ENCODE measurements around the gene AGRN.

Gene AGRN

GRCh38 chr1:1058088-1058905 lies 38.4 kb downstream of the AGRN start:
- ChIA-PET POLR2A (interaction anchor here (0.8 to 1.5 kb wide), 2 partner anchors 14 to 17 kb away, joined by 3 read pairs; no protein-coding TSS in a partner anchor), CTCF (interaction anchor here (0.8 to 1.5 kb wide), 2 partner anchors 18 to 45 kb away, joined by 3 to 9 read pairs; partner anchors contain the start of gene ISG15)
- Histone ChIP-seq H3K4me1 (ENCODE audit: control extremely low read depth in 1 of 4, control insufficient read depth in 4 of 4, insufficient read depth in 4 of 4, low read length in 3 of 4) (peaks cover 0 to 29% (median 26%) of the 10 kb centered on the region in 4 experiments), H3K4me3 (ENCODE audit: control insufficient read depth in 1 of 7, extremely low read depth in 1 of 7, insufficient read depth in 4 of 7, low read depth in 2 of 7, low read length in 6 of 7) (peak overlapping the region in 2 of 7 experiments; percentile 63 to 65), H3K27me3 (replicated peaks in 2 of 5; ENCODE audit: control insufficient read depth in 4 of 5, insufficient read depth in 5 of 5, low read length in 4 of 5) (peaks cover 0 to 62% (median 19%) of the 10 kb centered on the region in 5 experiments), H3K36me3 (ENCODE audit: control insufficient read depth in 4 of 4, insufficient read depth in 4 of 4, low read length in 3 of 4) (no peaks in the 10 kb centered on the region), H3K27ac (ENCODE audit: insufficient read depth in 1 of 2, low read depth in 1 of 2, low read length in 2 of 2, poor library complexity in 1 of 2, severe bottlenecking in 2 of 2) (peak overlapping the region in 1 of 2 experiments; percentile 43), H3K9me3 (ENCODE audit: control extremely low read depth in 1 of 5, control insufficient read depth in 4 of 5, insufficient read depth in 2 of 5, low read depth in 1 of 5, low read length in 4 of 5) (no peaks in the 10 kb centered on the region)
- DNase-seq: no peak
- 30% methylated on average over 22 of the region's 24 CpGs for WGBS (ENCODE audit: insufficient coverage)

- WGBS (ENCODE audit: insufficient coverage): 1% methylated on average over 40 of the region's 48 CpGs
- Histone ChIP-seq H3K9me3 (ENCODE audit: control extremely low read depth in 1 of 5, control insufficient read depth in 4 of 5, insufficient read depth in 2 of 5, low read depth in 1 of 5, low read length in 4 of 5) (no peaks in the 10 kb centered on the region), H3K4me1 (ENCODE audit: control extremely low read depth in 1 of 4, control insufficient read depth in 4 of 4, insufficient read depth in 4 of 4, low read length in 3 of 4) (peaks cover 0 to 36% (median 33%) of the 10 kb centered on the region in 4 experiments), H3K36me3 (ENCODE audit: control insufficient read depth in 4 of 4, insufficient read depth in 4 of 4, low read length in 3 of 4) (no peaks in the 10 kb centered on the region), H3K27me3 (replicated peaks in 2 of 5; ENCODE audit: control insufficient read depth in 4 of 5, insufficient read depth in 5 of 5, low read length in 4 of 5) (peaks cover 0 to 65% (median 21%) of the 10 kb centered on the region in 5 experiments), H3K27ac (ENCODE audit: insufficient read depth in 1 of 2, low read depth in 1 of 2, low read length in 2 of 2, poor library complexity in 1 of 2, severe bottlenecking in 2 of 2) (peak overlapping the region in 1 of 2 experiments; percentile 43), H3K4me3 (ENCODE audit: control insufficient read depth in 1 of 7, extremely low read depth in 1 of 7, insufficient read depth in 4 of 7, low read depth in 2 of 7, low read length in 6 of 7) (peak overlapping the region in 6 of 7 experiments; percentile 19 to 70 (median 62))
- POLR2A ChIA-PET: interaction anchor here (1.0 to 1.5 kb wide), 2 partner anchors 15 to 57 kb away, joined by 3 to 6 read pairs; no protein-coding TSS in a partner anchor
- CTCF ChIA-PET: interaction anchor here (0.8 to 1.5 kb wide), 2 partner anchors 19 to 45 kb away, joined by 3 to 9 read pairs; partner anchors contain the start of gene ISG15
- DNase-seq: peak in 2 of 3 donors; percentile 48 to 58
These were observed 39.1 kb downstream of the AGRN start for GRCh38 chr1:1058921-1059493.

- ChIA-PET CTCF (interaction anchor here (0.7 to 1.7 kb wide), 4 partner anchors 20 to 108 kb away, joined by 3 to 9 read pairs (median 4); no protein-coding TSS in a partner anchor), POLR2A (interaction anchor here (0.9 to 1.5 kb wide), 3 partner anchors 16 to 57 kb away, joined by 3 to 6 read pairs (median 3); partner anchors contain the start of gene ISG15)
- Histone ChIP-seq H3K4me1 (ENCODE audit: control extremely low read depth in 1 of 4, control insufficient read depth in 4 of 4, insufficient read depth in 4 of 4, low read length in 3 of 4) (peaks cover 0 to 41% (median 39%) of the 10 kb centered on the region in 4 experiments), H3K27ac (ENCODE audit: insufficient read depth in 1 of 2, low read depth in 1 of 2, low read length in 2 of 2, poor library complexity in 1 of 2, severe bottlenecking in 2 of 2) (no peak overlapping the region), H3K9me3 (ENCODE audit: control extremely low read depth in 1 of 5, control insufficient read depth in 4 of 5, insufficient read depth in 2 of 5, low read depth in 1 of 5, low read length in 4 of 5) (no peaks in the 10 kb centered on the region), H3K4me3 (ENCODE audit: control insufficient read depth in 1 of 7, extremely low read depth in 1 of 7, insufficient read depth in 4 of 7, low read depth in 2 of 7, low read length in 6 of 7) (peak overlapping the region; percentile 28 to 70 (median 60)), H3K36me3 (ENCODE audit: control insufficient read depth in 4 of 4, insufficient read depth in 4 of 4, low read length in 3 of 4) (no peaks in the 10 kb centered on the region), H3K27me3 (replicated peaks in 2 of 5; ENCODE audit: control insufficient read depth in 4 of 5, insufficient read depth in 5 of 5, low read length in 4 of 5) (peaks cover 0 to 68% (median 21%) of the 10 kb centered on the region in 5 experiments)
- DNase-seq: peak; percentile 68 to 82 (median 81)
- WGBS (ENCODE audit: insufficient coverage): 1% methylated on average over 68 of the region's 69 CpGs
These were observed 39.8 kb downstream of the AGRN start for GRCh38 chr1:1059494-1060280.

- 31% methylated on average over 28 of the region's 38 CpGs for WGBS (ENCODE audit: insufficient coverage)
- peak overlapping the region in 1 of 7 experiments; percentile 41 for H3K4me3 ChIP-seq (ENCODE audit: control insufficient read depth in 1 of 7, extremely low read depth in 1 of 7, insufficient read depth in 4 of 7, low read depth in 2 of 7, low read length in 6 of 7)
- H3K27me3 ChIP-seq (replicated peaks in 2 of 5; ENCODE audit: control insufficient read depth in 4 of 5, insufficient read depth in 5 of 5, low read length in 4 of 5): peaks cover 0 to 70% (median 23%) of the 10 kb centered on the region in 5 experiments
- no peaks in the 10 kb centered on the region for H3K9me3 ChIP-seq (ENCODE audit: control extremely low read depth in 1 of 5, control insufficient read depth in 4 of 5, insufficient read depth in 2 of 5, low read depth in 1 of 5, low read length in 4 of 5)
- H3K36me3 ChIP-seq (ENCODE audit: control insufficient read depth in 4 of 4, insufficient read depth in 4 of 4, low read length in 3 of 4): no peaks in the 10 kb centered on the region
- H3K4me1 ChIP-seq (ENCODE audit: control extremely low read depth in 1 of 4, control insufficient read depth in 4 of 4, insufficient read depth in 4 of 4, low read length in 3 of 4): peaks cover 0 to 42% (median 39%) of the 10 kb centered on the region in 4 experiments
- no peak overlapping the region for H3K27ac ChIP-seq (ENCODE audit: insufficient read depth in 1 of 2, low read depth in 1 of 2, low read length in 2 of 2, poor library complexity in 1 of 2, severe bottlenecking in 2 of 2)
- CTCF ChIA-PET: interaction anchor here (1.2 to 1.7 kb wide), 3 partner anchors 9 to 29 kb away, joined by 3 to 5 read pairs (median 4); no protein-coding TSS in a partner anchor
- POLR2A ChIA-PET: interaction anchor here (0.9 kb wide), 1 partner anchor 47 kb away, joined by 3 read pairs; the partner anchor contains the start of gene ISG15
- DNase-seq: no peak
These were observed 40.5 kb downstream of the AGRN start for GRCh38 chr1:1060281-1061000.

GRCh38 chr1:1061682-1062345 lies 41.9 kb downstream of the AGRN start:
- Histone ChIP-seq H3K36me3 (ENCODE audit: control insufficient read depth in 4 of 4, insufficient read depth in 4 of 4, low read length in 3 of 4) (no peaks in the 10 kb centered on the region), H3K27me3 (replicated peaks in 2 of 5; ENCODE audit: control insufficient read depth in 4 of 5, insufficient read depth in 5 of 5, low read length in 4 of 5) (peaks cover 0 to 72% (median 24%) of the 10 kb centered on the region in 5 experiments), H3K4me3 (ENCODE audit: control insufficient read depth in 1 of 7, extremely low read depth in 1 of 7, insufficient read depth in 4 of 7, low read depth in 2 of 7, low read length in 6 of 7) (peak overlapping the region in 1 of 7 experiments; percentile 16), H3K9me3 (ENCODE audit: control extremely low read depth in 1 of 5, control insufficient read depth in 4 of 5, insufficient read depth in 2 of 5, low read depth in 1 of 5, low read length in 4 of 5) (no peaks in the 10 kb centered on the region), H3K27ac (ENCODE audit: insufficient read depth in 1 of 2, low read depth in 1 of 2, low read length in 2 of 2, poor library complexity in 1 of 2, severe bottlenecking in 2 of 2) (no peak overlapping the region), H3K4me1 (ENCODE audit: control extremely low read depth in 1 of 4, control insufficient read depth in 4 of 4, insufficient read depth in 4 of 4, low read length in 3 of 4) (peaks cover 0 to 42% (median 39%) of the 10 kb centered on the region in 4 experiments)
- peak in 2 of 3 donors; percentile 53 to 68 for DNase-seq
- ChIA-PET POLR2A (no interaction called here), CTCF (interaction anchor here (1.2 to 3.4 kb wide), 4 partner anchors 23 to 97 kb away, joined by 3 to 26 read pairs (median 4); partner anchors contain the start of gene PERM1)
- 50% methylated on average over 4 of the region's 18 CpGs for WGBS (ENCODE audit: insufficient coverage)
